Measurements from ENCODE around the gene PSD2.

PSD2 gene

DNA sequence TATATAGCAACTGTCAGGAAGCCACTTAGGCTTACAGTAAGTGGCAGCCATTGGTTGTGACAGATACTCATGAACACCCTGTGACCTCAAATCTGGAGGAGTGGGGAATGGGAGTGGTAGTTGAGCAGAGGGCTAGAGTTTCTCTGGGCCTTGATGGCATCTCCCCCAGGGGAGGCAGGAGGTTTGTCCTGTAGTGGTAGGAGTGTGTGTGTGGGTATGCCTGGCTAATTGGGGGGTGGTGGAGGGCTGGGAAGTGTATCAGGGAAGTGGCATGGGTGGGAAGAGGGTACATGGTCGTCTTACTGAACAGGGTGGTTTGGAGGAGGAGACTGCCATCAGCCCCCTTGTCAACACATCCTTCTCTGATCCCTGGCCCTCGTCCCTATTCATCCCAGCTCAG lies 71.5 kb downstream of the PSD2 start:
- Histone ChIP-seq H3K36me3 (ENCODE audit: control insufficient read depth, insufficient read depth, low read length, severe bottlenecking) (no peaks in the 10 kb centered on the region), H3K9ac (ENCODE audit: low read length) (no peak overlapping the region), H3K4me3 (ENCODE audit: low read length) (no peak overlapping the region), H3K9me3 (ENCODE audit: control insufficient read depth, low read length) (no peaks in the 10 kb centered on the region), H3K4me1 (ENCODE audit: control insufficient read depth, insufficient read depth, low read length) (peaks cover 11% of the 10 kb centered on the region), H3K27me3 (replicated peaks; ENCODE audit: control insufficient read depth, insufficient read depth, low read length) (peaks cover 6% of the 10 kb centered on the region)
- DNase-seq (ENCODE audit: low read depth) = no peak

GRCh38 chr5:139867581-139867980 lies 72.0 kb downstream of the PSD2 start:
- Histone ChIP-seq H3K9ac (ENCODE audit: low read length) (no peak overlapping the region), H3K4me3 (ENCODE audit: low read length) (no peak overlapping the region), H3K4me1 (ENCODE audit: control insufficient read depth, insufficient read depth, low read length) (peaks cover 11% of the 10 kb centered on the region), H3K27me3 (replicated peaks; ENCODE audit: control insufficient read depth, insufficient read depth, low read length) (peaks cover 11% of the 10 kb centered on the region), H3K9me3 (ENCODE audit: control insufficient read depth, low read length) (no peaks in the 10 kb centered on the region), H3K36me3 (ENCODE audit: control insufficient read depth, insufficient read depth, low read length, severe bottlenecking) (no peaks in the 10 kb centered on the region)
- no peak for DNase-seq (ENCODE audit: low read depth)

DNA sequence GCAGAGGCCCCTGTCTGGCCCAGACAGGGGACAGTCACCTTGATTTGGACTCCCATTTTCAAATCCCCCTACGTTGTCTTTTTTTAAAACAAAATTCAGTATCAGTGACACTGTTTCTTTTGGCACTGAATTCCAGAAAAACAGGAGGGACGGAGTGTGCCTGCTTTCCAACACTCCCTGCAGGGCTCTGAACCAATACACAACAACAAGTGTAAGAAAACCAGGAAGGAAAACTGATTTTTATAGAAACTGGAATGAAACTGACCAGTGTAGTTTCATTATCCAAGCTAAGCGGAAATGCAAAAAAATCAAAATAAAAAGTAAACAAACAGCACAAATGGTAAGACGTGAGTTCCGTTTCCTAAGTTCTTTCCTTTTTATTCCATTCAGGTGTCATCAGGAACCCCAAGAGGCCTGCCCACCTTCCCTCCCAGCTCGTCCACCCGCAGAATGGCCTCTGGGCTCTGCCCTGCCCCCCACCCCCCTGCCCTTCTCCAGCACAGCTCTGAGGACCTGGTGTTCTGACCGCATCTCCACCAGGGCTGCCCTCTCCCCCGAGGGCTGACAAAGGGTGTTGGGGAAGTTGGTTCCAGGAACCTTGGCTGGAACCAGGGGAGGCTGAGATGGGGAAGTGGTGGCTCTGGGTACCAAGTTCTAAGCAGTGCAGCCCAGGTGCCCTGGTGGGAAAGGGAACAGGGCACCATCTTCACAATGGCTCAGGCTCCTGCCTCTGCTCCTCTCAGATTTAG lies 73.6 kb downstream of the PSD2 start:
- H3K4me1 ChIP-seq (ENCODE audit: control insufficient read depth, insufficient read depth, low read length) = no peaks in the 10 kb centered on the region
- H3K36me3 ChIP-seq (ENCODE audit: control insufficient read depth, insufficient read depth, low read length, severe bottlenecking) = no peaks in the 10 kb centered on the region
- peaks cover 14% of the 10 kb centered on the region for H3K27me3 ChIP-seq (replicated peaks; ENCODE audit: control insufficient read depth, insufficient read depth, low read length)
- H3K9me3 ChIP-seq (ENCODE audit: control insufficient read depth, low read length) = no peaks in the 10 kb centered on the region
- H3K9ac ChIP-seq (ENCODE audit: low read length) = no peak overlapping the region
- no peak overlapping the region for H3K4me3 ChIP-seq (ENCODE audit: low read length)
- DNase-seq (ENCODE audit: low read depth) = no peak

DNA sequence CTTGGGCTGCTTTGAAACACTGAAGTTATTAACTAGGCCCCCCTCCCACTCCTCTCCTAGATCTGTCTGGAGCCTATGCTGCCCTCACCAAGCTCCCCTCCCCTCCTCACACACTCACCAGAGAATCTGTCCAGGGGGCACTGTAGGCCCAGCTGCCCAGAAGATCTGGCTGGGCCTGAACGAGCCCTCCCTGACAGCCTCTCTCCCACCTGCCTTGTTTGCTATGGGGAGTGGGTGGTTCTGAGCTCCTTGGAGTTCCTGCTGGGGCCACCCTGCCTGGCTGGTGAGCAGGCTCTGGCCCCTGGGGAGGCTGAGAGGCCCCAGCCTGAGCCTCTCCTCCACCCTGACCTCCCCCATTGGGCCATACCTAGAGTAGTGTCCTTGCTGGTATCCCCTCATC lies 75.1 kb downstream of the PSD2 start:
- Histone ChIP-seq H3K4me3 (ENCODE audit: low read length) (no peak overlapping the region), H3K27me3 (replicated peaks; ENCODE audit: control insufficient read depth, insufficient read depth, low read length) (peaks cover 14% of the 10 kb centered on the region), H3K9me3 (ENCODE audit: control insufficient read depth, low read length) (no peaks in the 10 kb centered on the region), H3K9ac (ENCODE audit: low read length) (no peak overlapping the region), H3K36me3 (ENCODE audit: control insufficient read depth, insufficient read depth, low read length, severe bottlenecking) (no peaks in the 10 kb centered on the region), H3K4me1 (ENCODE audit: control insufficient read depth, insufficient read depth, low read length) (no peaks in the 10 kb centered on the region)
- DNase-seq (ENCODE audit: low read depth) = no peak

DNA sequence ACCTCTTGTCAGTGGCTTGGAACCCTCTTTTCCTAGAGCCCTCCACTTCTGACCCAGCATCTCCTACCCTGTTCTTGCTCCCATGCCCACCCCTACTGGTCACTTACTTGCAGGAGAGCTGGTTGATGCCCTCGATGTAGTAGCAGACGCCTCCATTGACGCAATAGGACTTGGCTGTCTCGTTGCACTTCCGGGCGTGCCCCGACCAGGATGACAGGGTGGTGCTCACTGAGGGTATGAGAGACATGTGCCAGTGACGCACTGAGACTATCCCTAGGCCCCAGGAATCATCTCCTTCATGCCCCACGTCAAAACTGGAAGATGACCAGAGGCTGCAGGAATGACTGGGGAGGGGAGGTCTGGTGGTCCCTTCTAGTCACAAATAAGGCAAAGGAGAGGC lies 76.0 kb downstream of the PSD2 start:
- Histone ChIP-seq H3K4me1 (ENCODE audit: control insufficient read depth, insufficient read depth, low read length) (no peaks in the 10 kb centered on the region), H3K4me3 (ENCODE audit: low read length) (no peak overlapping the region), H3K36me3 (ENCODE audit: control insufficient read depth, insufficient read depth, low read length, severe bottlenecking) (no peaks in the 10 kb centered on the region), H3K27me3 (replicated peaks; ENCODE audit: control insufficient read depth, insufficient read depth, low read length) (peaks cover 14% of the 10 kb centered on the region), H3K9me3 (ENCODE audit: control insufficient read depth, low read length) (peaks cover 4% of the 10 kb centered on the region), H3K9ac (ENCODE audit: low read length) (no peak overlapping the region)
- DNase-seq (ENCODE audit: low read depth) = no peak

- H3K9ac ChIP-seq (ENCODE audit: low read length) = no peak overlapping the region
- H3K4me1 ChIP-seq (ENCODE audit: control insufficient read depth, insufficient read depth, low read length) = no peaks in the 10 kb centered on the region
- H3K9me3 ChIP-seq (ENCODE audit: control insufficient read depth, low read length) = peaks cover 4% of the 10 kb centered on the region
- no peak overlapping the region for H3K4me3 ChIP-seq (ENCODE audit: low read length)
- DNase-seq (ENCODE audit: low read depth) = no peak
- H3K27me3 ChIP-seq (replicated peaks; ENCODE audit: control insufficient read depth, insufficient read depth, low read length) = peaks cover 14% of the 10 kb centered on the region
- no peaks in the 10 kb centered on the region for H3K36me3 ChIP-seq (ENCODE audit: control insufficient read depth, insufficient read depth, low read length, severe bottlenecking)
These were observed 76.6 kb downstream of the PSD2 start for GRCh38 chr5:139872052-139872766.

DNA sequence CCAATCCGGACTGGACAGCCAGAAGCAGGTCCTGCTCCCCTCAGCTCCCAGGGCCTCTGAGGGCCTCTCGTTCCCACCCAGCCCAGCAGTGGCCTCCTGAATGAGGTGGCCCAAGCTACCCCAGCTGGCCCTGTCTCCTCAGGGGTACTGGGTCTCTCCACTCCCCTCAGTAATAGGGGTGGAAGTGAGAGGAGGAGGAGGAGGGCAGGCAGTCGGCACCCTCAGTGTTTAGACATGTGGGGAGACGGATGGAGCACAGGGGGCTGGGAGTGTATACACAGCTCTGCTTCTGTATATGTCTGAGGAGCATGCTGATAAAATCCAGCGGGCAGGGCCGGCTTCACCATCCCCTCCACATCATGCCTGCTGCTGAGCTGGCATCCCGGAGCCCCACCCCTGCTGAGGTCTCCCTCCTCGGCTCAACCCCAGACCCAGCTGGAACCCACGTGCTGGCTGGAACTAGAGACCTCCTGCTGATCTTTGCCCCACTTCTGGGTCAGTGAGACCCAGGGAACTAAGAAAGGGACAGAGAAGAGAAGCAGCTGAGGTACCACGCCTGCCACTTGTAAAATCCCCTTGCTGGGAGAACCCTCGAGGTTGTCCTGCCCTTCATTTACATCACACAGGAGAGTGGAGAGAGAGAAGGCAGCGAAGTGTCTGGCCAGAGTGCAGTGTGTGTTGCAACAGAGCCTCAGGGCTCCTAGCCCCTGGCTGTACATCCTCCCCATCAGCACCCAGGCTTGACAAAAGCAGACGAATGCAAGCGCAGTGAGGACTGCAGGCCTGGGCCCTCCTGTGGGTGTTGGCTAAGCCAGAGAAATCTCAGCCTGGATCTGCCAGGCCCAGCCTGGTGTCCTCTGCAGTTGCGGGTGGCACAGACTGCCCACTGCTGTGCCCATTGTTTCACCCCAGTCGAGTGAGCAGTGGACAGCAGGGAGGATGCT lies 77.5 kb downstream of the PSD2 start:
- peak; percentile 4 for DNase-seq (ENCODE audit: low read depth)
- Histone ChIP-seq H3K9ac (ENCODE audit: low read length) (no peak overlapping the region), H3K9me3 (ENCODE audit: control insufficient read depth, low read length) (peaks cover 4% of the 10 kb centered on the region), H3K36me3 (ENCODE audit: control insufficient read depth, insufficient read depth, low read length, severe bottlenecking) (no peaks in the 10 kb centered on the region), H3K4me1 (ENCODE audit: control insufficient read depth, insufficient read depth, low read length) (no peaks in the 10 kb centered on the region), H3K4me3 (ENCODE audit: low read length) (no peak overlapping the region), H3K27me3 (replicated peaks; ENCODE audit: control insufficient read depth, insufficient read depth, low read length) (peaks cover 14% of the 10 kb centered on the region)

DNA sequence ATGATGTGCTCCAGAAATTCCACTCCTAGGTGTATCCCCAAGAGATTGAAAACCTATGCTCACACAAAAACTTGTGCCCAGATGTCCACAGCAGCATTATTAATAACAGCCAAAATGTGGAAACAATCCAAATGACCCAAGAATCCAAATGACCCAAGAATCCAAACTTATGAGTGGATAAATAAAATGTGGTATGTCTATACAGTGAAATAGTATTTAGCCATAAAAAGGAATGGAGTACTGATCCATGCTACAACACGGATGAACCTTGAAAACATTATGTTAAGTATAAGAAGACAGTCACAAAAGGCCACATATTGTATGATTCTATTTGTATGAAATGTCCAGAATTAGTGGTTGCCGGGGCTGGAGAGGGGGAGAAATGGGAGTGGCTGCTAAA lies 80.3 kb downstream of the PSD2 start:
- H3K4me3 ChIP-seq (ENCODE audit: low read length) = no peak overlapping the region
- H3K9me3 ChIP-seq (ENCODE audit: control insufficient read depth, low read length) = peaks cover 4% of the 10 kb centered on the region
- H3K4me1 ChIP-seq (ENCODE audit: control insufficient read depth, insufficient read depth, low read length) = peaks cover 8% of the 10 kb centered on the region

GRCh38 chr5:139877129-139877597 lies 81.6 kb downstream of the PSD2 start:
- Histone ChIP-seq H3K9me3 (ENCODE audit: control insufficient read depth, low read length) (peaks cover 4% of the 10 kb centered on the region), H3K4me1 (ENCODE audit: control insufficient read depth, insufficient read depth, low read length) (peaks cover 8% of the 10 kb centered on the region), H3K4me3 (ENCODE audit: low read length) (no peak overlapping the region), H3K36me3 (ENCODE audit: control insufficient read depth, insufficient read depth, low read length, severe bottlenecking) (no peaks in the 10 kb centered on the region), H3K27me3 (replicated peaks; ENCODE audit: control insufficient read depth, insufficient read depth, low read length) (peaks cover 11% of the 10 kb centered on the region), H3K9ac (ENCODE audit: low read length) (no peak overlapping the region)
- no peak for DNase-seq (ENCODE audit: low read depth)

More for the DNA sequence above, 80.3 kb downstream of the PSD2 start:
- Histone ChIP-seq H3K9ac (ENCODE audit: low read length) (no peak overlapping the region), H3K27me3 (replicated peaks; ENCODE audit: control insufficient read depth, insufficient read depth, low read length) (peaks cover 14% of the 10 kb centered on the region), H3K36me3 (ENCODE audit: control insufficient read depth, insufficient read depth, low read length, severe bottlenecking) (no peaks in the 10 kb centered on the region)
- no peak for DNase-seq (ENCODE audit: low read depth)

GRCh38 chr5:139878093-139878492 lies 82.5 kb downstream of the PSD2 start:
- no peak overlapping the region for H3K9ac ChIP-seq (ENCODE audit: low read length)
- H3K36me3 ChIP-seq (ENCODE audit: control insufficient read depth, insufficient read depth, low read length, severe bottlenecking) = no peaks in the 10 kb centered on the region
- peaks cover 4% of the 10 kb centered on the region for H3K9me3 ChIP-seq (ENCODE audit: control insufficient read depth, low read length)
- peaks cover 8% of the 10 kb centered on the region for H3K4me1 ChIP-seq (ENCODE audit: control insufficient read depth, insufficient read depth, low read length)
- DNase-seq (ENCODE audit: low read depth) = no peak
- H3K27me3 ChIP-seq (replicated peaks; ENCODE audit: control insufficient read depth, insufficient read depth, low read length) = peaks cover 5% of the 10 kb centered on the region
- no peak overlapping the region for H3K4me3 ChIP-seq (ENCODE audit: low read length)

Measured in adipocyte (in vitro differentiated cells).